LNCAP (cell line): ENCODE data around the gene ELAPOR2.

Source experiments
- TF ChIP-seq, protein P1 (sequence below): fragments of 450-650 bp; IDR thresholded peaks from 2 replicates; pipeline ENCODE4 v1.5.1; 2017; ENCODE audit warnings: mild to moderate bottlenecking

ELAPOR2 gene

DNA sequence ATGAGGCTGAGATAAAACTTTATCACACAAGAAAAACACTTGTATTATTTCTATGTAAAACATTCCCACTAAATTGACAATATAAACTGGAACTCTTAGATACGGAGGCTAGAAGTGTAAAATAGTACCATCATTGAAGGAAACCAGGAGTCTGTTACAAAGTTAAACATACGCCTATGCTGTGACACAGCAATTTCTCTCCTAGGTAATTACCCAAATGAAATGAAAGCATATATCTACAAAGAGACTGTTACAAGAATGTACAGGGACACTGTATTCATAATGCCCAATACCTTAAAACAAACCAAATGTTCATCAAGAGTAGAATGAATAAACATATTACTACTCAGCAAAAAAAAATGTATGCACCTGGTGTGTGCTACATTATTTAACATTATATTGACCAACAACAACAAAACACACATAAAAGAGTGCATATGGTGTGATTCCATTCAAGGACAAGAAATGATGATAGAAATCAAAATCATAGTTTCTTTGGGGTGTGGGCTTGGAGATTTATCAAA is 33.2 kb upstream of the ELAPOR2 start:
- TF ChIP-seq, protein P1, sequence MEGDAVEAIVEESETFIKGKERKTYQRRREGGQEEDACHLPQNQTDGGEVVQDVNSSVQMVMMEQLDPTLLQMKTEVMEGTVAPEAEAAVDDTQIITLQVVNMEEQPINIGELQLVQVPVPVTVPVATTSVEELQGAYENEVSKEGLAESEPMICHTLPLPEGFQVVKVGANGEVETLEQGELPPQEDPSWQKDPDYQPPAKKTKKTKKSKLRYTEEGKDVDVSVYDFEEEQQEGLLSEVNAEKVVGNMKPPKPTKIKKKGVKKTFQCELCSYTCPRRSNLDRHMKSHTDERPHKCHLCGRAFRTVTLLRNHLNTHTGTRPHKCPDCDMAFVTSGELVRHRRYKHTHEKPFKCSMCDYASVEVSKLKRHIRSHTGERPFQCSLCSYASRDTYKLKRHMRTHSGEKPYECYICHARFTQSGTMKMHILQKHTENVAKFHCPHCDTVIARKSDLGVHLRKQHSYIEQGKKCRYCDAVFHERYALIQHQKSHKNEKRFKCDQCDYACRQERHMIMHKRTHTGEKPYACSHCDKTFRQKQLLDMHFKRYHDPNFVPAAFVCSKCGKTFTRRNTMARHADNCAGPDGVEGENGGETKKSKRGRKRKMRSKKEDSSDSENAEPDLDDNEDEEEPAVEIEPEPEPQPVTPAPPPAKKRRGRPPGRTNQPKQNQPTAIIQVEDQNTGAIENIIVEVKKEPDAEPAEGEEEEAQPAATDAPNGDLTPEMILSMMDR = no peak

DNA sequence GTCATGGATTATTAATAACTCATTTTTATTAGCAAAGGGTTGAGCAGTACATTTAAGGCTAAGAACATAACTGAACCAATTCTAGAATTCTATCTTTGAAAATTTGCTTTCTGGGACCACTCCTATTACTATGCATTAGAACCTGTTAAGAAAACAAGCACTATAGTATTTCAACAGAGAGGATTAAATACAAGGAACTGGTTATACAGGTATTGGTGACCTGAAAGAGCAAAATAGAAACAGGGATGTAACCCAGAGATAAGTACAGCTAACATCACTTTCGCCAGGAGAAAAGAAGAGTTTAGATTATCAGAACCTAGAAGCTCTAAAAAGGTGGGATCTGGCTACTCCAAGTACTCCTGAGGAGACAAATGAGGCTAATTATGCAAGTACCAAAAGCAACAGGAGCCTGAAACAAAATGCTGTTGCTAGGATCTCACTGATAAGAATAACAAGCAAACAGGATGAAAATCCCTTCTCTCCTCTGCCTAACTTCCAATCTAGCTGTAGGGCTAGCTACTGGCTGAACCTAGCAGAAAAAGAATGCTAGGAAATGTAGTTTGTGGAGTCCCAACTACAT is 32.1 kb upstream of the ELAPOR2 start:
- TF ChIP-seq, protein P1 = no peak

DNA sequence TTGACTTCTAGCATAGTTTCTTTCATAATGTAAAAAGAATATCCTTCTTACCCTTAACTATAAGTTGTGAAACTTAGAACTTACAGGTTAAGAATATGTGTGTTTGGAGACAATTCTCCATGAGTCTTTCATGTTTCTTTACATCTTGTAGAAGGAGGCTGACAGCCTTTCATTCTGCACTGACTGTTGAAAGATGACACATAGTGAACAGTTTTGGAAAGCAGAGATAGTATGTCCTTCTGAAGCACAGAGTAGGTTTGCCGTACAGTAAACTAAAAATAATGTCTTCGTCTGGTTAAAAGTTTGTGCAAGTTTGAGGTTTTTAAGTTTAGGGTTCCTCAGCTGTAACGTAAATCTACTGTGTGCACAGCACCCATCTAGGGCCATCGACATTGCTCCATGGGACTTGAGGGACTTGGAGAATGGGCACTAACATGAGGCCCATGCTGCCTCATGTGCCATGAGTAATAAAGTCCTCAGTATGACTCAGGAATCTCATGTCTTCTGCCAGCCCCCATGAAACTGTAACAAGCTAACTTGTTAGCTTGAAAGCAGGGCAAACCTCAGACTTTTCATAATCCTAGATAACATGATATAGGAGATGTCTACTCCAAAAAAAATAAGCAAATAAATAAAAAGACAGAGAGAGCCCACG is 24.5 kb upstream of the ELAPOR2 start:
- TF ChIP-seq, protein P1 = no peak

DNA sequence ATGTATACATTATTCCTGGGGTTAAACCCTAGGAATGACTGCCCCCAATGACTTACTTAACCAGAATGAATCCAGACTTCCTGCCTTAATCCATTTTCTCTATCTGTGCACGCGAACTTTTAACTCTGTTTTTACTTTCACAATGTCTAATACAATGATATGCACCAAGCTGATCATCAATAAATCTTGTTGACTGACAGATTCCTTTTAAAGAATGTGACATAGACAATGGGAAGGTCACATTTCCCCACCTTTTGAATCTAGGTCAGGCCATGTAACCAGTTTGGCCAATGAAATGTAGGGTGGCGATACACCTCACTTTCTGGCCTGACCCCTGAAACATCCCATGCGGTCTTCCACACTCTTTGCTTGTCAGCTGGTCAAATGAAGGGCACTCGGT is 23.2 kb upstream of the ELAPOR2 start:
- TF ChIP-seq, protein P1 = no peak

DNA sequence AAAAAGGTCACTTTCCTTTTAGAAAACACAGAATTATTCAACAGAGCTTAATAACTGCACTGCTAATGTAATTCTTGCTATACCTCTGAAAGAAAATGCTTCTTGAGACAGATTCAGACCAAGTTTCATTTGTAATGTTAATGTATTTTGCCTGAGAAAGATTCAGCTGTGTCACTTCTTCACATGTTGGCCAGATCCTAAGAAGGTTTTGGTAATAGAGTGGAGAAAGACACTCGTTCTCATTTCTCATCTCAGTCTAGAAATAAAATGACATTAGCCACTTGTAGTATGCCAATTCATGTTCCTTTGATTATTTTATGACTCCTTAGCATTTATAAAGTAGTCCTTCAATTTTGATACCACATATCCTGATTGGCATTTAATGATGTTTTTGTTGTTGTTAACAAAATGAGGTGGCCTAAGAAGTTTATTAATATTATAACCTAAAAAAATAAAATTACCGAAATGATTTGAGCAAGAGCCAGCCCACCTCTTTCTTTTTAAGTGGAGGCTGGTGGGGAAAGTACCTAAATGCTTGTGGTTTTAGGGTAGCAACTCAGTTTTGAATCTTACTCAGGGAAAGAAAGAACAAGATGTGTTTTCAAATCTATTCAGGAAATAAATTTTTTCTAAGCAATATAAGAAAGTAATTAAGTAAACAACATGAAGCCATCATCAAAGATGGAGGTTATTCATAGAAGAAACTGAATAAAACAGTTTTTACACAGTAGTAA is 16.4 kb upstream of the ELAPOR2 start:
- TF ChIP-seq, protein P1 = no peak

DNA sequence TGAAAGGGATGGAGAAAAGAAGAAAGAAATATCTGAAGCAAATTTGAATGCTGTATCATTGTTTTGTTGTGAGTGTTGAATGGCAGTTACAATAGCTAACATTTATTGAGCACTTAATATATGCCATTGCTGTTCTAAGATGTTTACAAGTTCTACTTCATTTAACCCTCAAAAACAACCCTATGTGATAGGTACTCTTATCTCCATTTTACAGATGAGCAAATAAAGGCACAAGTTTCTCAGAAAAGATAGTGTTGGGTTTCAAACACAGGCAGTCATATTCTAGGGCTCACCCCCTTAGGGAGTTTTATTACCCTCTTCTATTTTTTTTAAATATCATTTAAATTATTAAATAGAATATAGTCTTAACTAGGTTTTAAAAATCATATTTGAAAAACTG is 8.3 kb upstream of the ELAPOR2 start:
- TF ChIP-seq, protein P1 = no peak

DNA sequence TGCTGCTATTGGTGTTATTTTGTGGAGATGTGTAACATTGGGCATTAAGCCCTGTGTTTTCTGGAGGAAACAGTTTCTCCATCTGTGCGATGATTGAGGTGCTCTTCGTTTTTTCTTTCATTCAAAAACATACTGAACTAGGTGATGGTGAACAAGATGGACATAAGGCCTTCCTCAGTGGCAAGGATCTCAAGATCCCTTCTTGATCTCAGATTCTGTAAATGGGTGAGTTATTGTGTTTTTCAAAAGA is 759 bp upstream of the ELAPOR2 start:
- TF ChIP-seq, protein P1 = no peak
